B cell (primary cell): ENCODE measurements around the gene KCNH1. TPM values are rescaled to one million over a fixed set of nuclear protein-coding genes. Genes with fewer than 3 reads are reported as not detected.

Source experiments
- ATAC-seq: fragments of 200-7000 bp; cut with Tn5 transposase; one replicate; pipeline ENCODE4 v1.10.0; 2021; ENCODE audit warnings: low read depth, mild to moderate bottlenecking, moderate number of reproducible peaks, moderate library complexity
- CTCF ChIA-PET: fragments of 350-600 bp; sonication (Branson Sonifier 250); formaldehyde crosslinking; loops from one replicate; lab custom pipeline; 2021; ENCODE audit warnings: antibody characterized with exemption, inconsistent platforms; lab: Charles Lee
- POLR2A ChIA-PET: fragments of 350-600 bp; sonication (Branson Sonifier 250); formaldehyde crosslinking; loops from one replicate; lab custom pipeline; 2021; ENCODE audit warnings: antibody characterized with exemption; lab: Charles Lee
- DNase-seq: peaks from one replicate; pipeline ENCODE4 v3.0.0; 2013
- H2AFZ ChIP-seq: 2 replicates; pipeline ENCODE4 v1.6.1; 2012; ENCODE audit warnings: mild to moderate bottlenecking, low read depth, low read length; ENCODE audit not compliant: insufficient read depth, poor library complexity, severe bottlenecking
- H3K27ac ChIP-seq, 2 donors: 1 replicate in 1 of 2; 2 replicates in 1 of 2; pipeline ENCODE4 v1.5.1; 2012 to 2013; ENCODE audit warnings: low read length in 2 of 2, mild to moderate bottlenecking in 2 of 2, moderate library complexity in 1 of 2
- H3K27me3 ChIP-seq, 4 experiments: fragments of 200-600 bp in 1 of 4; sonication (generic) in 1 of 4; replicated peaks in 1 of 4; 1 replicate in 2 of 4; 2 replicates in 2 of 4; pipeline versions ENCODE4 v1.6.1 to v1.7.0; 2013 to 2016; ENCODE audit warnings: low read length in 3 of 4, mild to moderate bottlenecking in 2 of 4, mixed read lengths in 1 of 4, moderate library complexity in 1 of 4; ENCODE audit not compliant: insufficient read depth in 4 of 4, control insufficient read depth in 3 of 4; ENCODE audit errors: control extremely low read depth in 1 of 4
- H3K36me3 ChIP-seq, 2 experiments: replicated peaks in 1 of 2; 1 replicate in 1 of 2; 2 replicates in 1 of 2; pipeline versions ENCODE4 v1.6.1 to v1.7.1; 2013; ENCODE audit warnings: low read length in 1 of 2; ENCODE audit not compliant: insufficient read depth in 2 of 2, control insufficient read depth in 1 of 2; ENCODE audit errors: control extremely low read depth in 1 of 2, extremely low read depth in 1 of 2
- H3K4me1 ChIP-seq, 2 donors: fragments of 200-600 bp in 1 of 2; sonication (generic) in 1 of 2; 1 replicate in 1 of 2; 2 replicates in 1 of 2; pipeline versions ENCODE4 v1.5.1 to v1.6.1; 2013 to 2017; ENCODE audit warnings: low read length in 2 of 2; ENCODE audit not compliant: control insufficient read depth in 2 of 2, insufficient read depth in 2 of 2
- H3K4me2 ChIP-seq: replicated peaks from 2 replicates; pipeline ENCODE3; 2012; ENCODE audit warnings: mild to moderate bottlenecking, low read depth, low read length; ENCODE audit not compliant: poor library complexity, severe bottlenecking
- H3K4me3 ChIP-seq, 5 experiments: fragments of 200-600 bp in 1 of 5; sonication (generic) in 1 of 5; 1 replicate in 3 of 5; 2 replicates in 2 of 5; pipeline versions ENCODE4 v1.5.1 to v1.7.0; 2011 to 2016; ENCODE audit warnings: low read length in 4 of 5, mild to moderate bottlenecking in 4 of 5, low read depth in 2 of 5, control low read depth in 1 of 5, moderate library complexity in 1 of 5; ENCODE audit not compliant: insufficient read depth in 1 of 5; ENCODE audit errors: control extremely low read depth in 1 of 5, extremely low read depth in 1 of 5
- H3K79me2 ChIP-seq: fragments of 200-600 bp; sonication (generic); one replicate; pipeline ENCODE4 v1.6.0; 2016; ENCODE audit warnings: low read length; ENCODE audit not compliant: control insufficient read depth, insufficient read depth
- H3K9ac ChIP-seq: fragments of 200-600 bp; sonication (generic); 2 replicates; pipeline ENCODE4 v1.6.1; 2017; ENCODE audit warnings: mild to moderate bottlenecking, low read length, moderate library complexity
- H3K9me3 ChIP-seq, 3 donors: one replicate each; pipeline versions ENCODE4 v1.6.1 to v1.7.1; 2013; ENCODE audit warnings: low read length in 2 of 3; ENCODE audit not compliant: control insufficient read depth in 2 of 3, insufficient read depth in 1 of 3; ENCODE audit errors: control extremely low read depth in 1 of 3
- H4K20me1 ChIP-seq: 2 replicates; pipeline ENCODE4 v1.6.0; 2012; ENCODE audit warnings: mild to moderate bottlenecking, low read length; ENCODE audit not compliant: insufficient read depth, control insufficient read depth, poor library complexity, severe bottlenecking
- H3K27ac Mint-ChIP-seq: one replicate; pipeline ENCODE4 v1.8.0; 2021; ENCODE audit warnings: mixed read lengths
- H3K27me3 Mint-ChIP-seq: one replicate; pipeline ENCODE4 v1.8.0; 2021; ENCODE audit warnings: mixed read lengths
- H3K4me1 Mint-ChIP-seq: one replicate; pipeline ENCODE4 v1.8.0; 2021; ENCODE audit warnings: mixed read lengths
- H3K4me3 Mint-ChIP-seq: one replicate; pipeline ENCODE4 v1.8.0; 2021; ENCODE audit warnings: mixed read lengths
- H3K9me3 Mint-ChIP-seq: one replicate; pipeline ENCODE4 v1.8.0; 2022; ENCODE audit warnings: mixed read lengths; ENCODE audit not compliant: insufficient read depth
- EZH2 ChIP-seq: IDR thresholded peaks from 2 replicates; pipeline ENCODE4 v1.6.1; 2012; ENCODE audit warnings: borderline replicate concordance, low read depth, mild to moderate bottlenecking, moderate library complexity, low read length; ENCODE audit not compliant: insufficient read depth, poor library complexity, severe bottlenecking
- WGBS: methylation state at CpG from one replicate; pipeline ENCODE4 v1.1.5; 2013; ENCODE audit warnings: missing lambda C conversion rate; ENCODE audit not compliant: insufficient coverage; 5-methylcytosine and 5-hydroxymethylcytosine counted together
- intact Hi-C: fragments of 100-400 bp; cut with micrococcal nuclease; formaldehyde crosslinking; loops from one replicate; pipeline ENCODE4 v1.10.0; 2022
- polyA plus RNA-seq: library from polyadenylated mRNA; depleted of rRNA; stranded (reverse); fragments of >200 nt; gene quantifications from 2 replicates; pipeline ENCODE4 v1.2.3, GENCODE V29; 2012
- total RNA-seq, 2 donors: library from RNA; stranded (reverse); fragments of 120-200 nt in 1 of 2; gene quantifications; 1 replicate in 1 of 2; 2 replicates in 1 of 2; pipeline versions ENCODE4 v1.2.3 to v1.2.4, GENCODE V29; 2013 to 2022
- TF ChIP-seq, protein P1 (sequence below): fragments of 200-600 bp; IDR thresholded peaks from one replicate; pipeline ENCODE4 v1.8.0; 2022; ENCODE audit warnings: antibody characterized with exemption, mild to moderate bottlenecking

KCNH1 gene
- total and polyA plus RNA-seq, 2 donors (not counting 1 experiment from before 2014, with no cell fraction given), result not detected

DNA sequence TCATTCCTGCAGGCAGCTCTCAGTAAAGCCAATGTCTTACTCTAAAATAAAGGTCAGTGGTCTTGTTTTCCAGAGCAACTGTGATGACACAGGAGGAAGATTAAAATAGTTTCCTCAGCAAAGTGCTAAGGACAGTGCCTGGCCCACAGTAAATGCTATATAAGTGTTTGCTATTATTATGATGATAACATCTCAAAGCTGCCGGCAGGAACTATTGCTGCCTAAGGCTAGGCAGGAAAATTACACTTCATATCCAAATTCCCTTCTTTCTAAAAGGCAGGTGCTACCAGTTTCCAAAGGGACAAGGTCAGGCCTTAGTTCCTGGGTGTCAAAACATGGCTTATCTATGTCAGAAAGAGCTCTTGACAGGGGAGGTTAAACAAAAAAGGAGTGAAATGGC lies 403.9 kb downstream of the KCNH1 start:
- Histone ChIP-seq H3K9ac (no peak overlapping the region), H3K27ac (no peak overlapping the region), H3K4me1 (no peaks in the 10 kb centered on the region), H3K9me3 (no peaks in the 10 kb centered on the region), H3K36me3 (no peaks in the 10 kb centered on the region), H3K79me2 (no peaks in the 10 kb centered on the region), H3K4me2 (no peak overlapping the region), H3K4me3 (no peak overlapping the region), H4K20me1 (no peaks in the 10 kb centered on the region), H2AFZ (no peak overlapping the region), H3K27me3 (peaks cover 0 to under 1% (median 0%) of the 10 kb centered on the region in 4 experiments)
- no peaks in the 10 kb centered on the region for H3K27me3 Mint-ChIP-seq
- H3K4me3 Mint-ChIP-seq, result no peak overlapping the region
- TF ChIP-seq, protein P1, sequence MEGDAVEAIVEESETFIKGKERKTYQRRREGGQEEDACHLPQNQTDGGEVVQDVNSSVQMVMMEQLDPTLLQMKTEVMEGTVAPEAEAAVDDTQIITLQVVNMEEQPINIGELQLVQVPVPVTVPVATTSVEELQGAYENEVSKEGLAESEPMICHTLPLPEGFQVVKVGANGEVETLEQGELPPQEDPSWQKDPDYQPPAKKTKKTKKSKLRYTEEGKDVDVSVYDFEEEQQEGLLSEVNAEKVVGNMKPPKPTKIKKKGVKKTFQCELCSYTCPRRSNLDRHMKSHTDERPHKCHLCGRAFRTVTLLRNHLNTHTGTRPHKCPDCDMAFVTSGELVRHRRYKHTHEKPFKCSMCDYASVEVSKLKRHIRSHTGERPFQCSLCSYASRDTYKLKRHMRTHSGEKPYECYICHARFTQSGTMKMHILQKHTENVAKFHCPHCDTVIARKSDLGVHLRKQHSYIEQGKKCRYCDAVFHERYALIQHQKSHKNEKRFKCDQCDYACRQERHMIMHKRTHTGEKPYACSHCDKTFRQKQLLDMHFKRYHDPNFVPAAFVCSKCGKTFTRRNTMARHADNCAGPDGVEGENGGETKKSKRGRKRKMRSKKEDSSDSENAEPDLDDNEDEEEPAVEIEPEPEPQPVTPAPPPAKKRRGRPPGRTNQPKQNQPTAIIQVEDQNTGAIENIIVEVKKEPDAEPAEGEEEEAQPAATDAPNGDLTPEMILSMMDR, result no peak
- no peak for TF ChIP-seq EZH2
- H3K9me3 Mint-ChIP-seq, result no peaks in the 10 kb centered on the region
- CTCF ChIA-PET, result no interaction called here
- no CpG with 5 or more reads among the region's 1 CpG for WGBS
- no peak for DNase-seq
- POLR2A ChIA-PET, result no interaction called here
- no peak overlapping the region for H3K27ac Mint-ChIP-seq
- H3K4me1 Mint-ChIP-seq, result no peaks in the 10 kb centered on the region
- intact Hi-C loops, result no loop called here
- ATAC-seq, result no peak

DNA sequence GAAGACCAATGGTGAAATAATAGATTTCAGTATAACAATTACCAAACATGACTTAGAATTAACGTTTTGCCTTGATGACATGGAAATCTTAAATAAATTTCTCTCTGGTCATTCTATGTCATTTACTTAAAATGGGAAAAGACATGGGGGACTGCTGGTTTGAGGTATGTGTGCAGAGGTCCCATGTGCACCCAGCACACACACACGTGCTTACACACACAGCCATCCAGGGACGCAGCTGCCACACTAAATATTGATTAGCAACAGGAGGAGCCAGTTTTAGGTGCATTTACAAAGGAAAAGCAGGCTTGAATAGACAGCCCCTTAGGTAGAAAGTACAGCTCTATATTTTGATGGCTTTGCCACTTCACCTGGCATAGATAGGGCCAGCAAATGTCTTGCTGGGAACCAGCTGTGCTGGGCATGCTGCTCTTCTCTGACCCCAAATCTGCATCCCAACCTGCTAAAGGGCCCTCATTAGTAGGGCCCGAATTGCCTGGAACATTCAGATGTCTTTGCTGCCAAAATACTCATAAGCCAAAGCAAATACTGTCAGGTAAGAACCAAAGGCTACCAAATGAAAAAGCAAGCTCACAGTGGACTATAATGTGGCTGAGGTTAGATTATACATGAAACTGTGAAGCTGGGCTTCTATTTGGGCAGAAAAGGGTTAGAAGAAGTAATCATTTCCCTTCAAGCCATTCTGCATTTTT lies 405.4 kb downstream of the KCNH1 start:
- no peaks in the 10 kb centered on the region for H3K9me3 ChIP-seq
- no peak overlapping the region for H3K27ac ChIP-seq
- CTCF ChIA-PET, result no interaction called here
- 71% methylated on average over 1 of the region's 4 CpGs for WGBS
- H3K9ac ChIP-seq, result no peak overlapping the region
- no peak for DNase-seq
- no peaks in the 10 kb centered on the region for H4K20me1 ChIP-seq
- POLR2A ChIA-PET, result no interaction called here
- no peak overlapping the region for H3K4me2 ChIP-seq
- Mint-ChIP-seq H3K4me1 (no peaks in the 10 kb centered on the region), H3K4me3 (no peak overlapping the region), H3K27me3 (no peaks in the 10 kb centered on the region), H3K27ac (no peak overlapping the region), H3K9me3 (no peaks in the 10 kb centered on the region)
- TF ChIP-seq EZH2, result no peak
- TF ChIP-seq, protein P1, result no peak
- H3K79me2 ChIP-seq, result no peaks in the 10 kb centered on the region
- no peak overlapping the region for H2AFZ ChIP-seq
- no peaks in the 10 kb centered on the region for H3K4me1 ChIP-seq
- H3K27me3 ChIP-seq, result peaks cover 0 to 5% (median 0%) of the 10 kb centered on the region in 4 experiments
- H3K4me3 ChIP-seq, result no peak overlapping the region
- intact Hi-C loops, result no loop called here
- ATAC-seq, result no peak
- no peaks in the 10 kb centered on the region for H3K36me3 ChIP-seq
